Astrocyte (in vitro differentiated cells and primary cell): ENCODE results near the gene FBXL7. TPM values are rescaled to one million over a fixed set of nuclear protein-coding genes. Genes with fewer than 3 reads are reported as not detected.

Experiments used
- DNase-seq: peaks from one replicate; pipeline ENCODE4 v3.0.0-alpha.2; 2010; ENCODE audit warnings: low read depth
- FAIRE-seq: peaks from 2 replicates; lab custom pipeline; 2011; peaks lifted over from hg19 to GRCh38; lab: Jason Lieb, UNC
- H2AFZ ChIP-seq: 2 replicates; pipeline ENCODE4 v1.6.0; 2012; ENCODE audit warnings: low read depth, low read length, inconsistent platforms
- H3K27ac ChIP-seq: 2 replicates; pipeline ENCODE4 v1.5.1; 2011; ENCODE audit warnings: low read depth, low read length, inconsistent platforms
- H3K27me3 ChIP-seq: 2 replicates; pipeline ENCODE4 v1.6.0; 2011; ENCODE audit warnings: low read length, inconsistent platforms; ENCODE audit not compliant: insufficient read depth
- H3K36me3 ChIP-seq: 2 replicates; pipeline ENCODE4 v1.5.1; 2011; ENCODE audit warnings: low read length, inconsistent platforms; ENCODE audit not compliant: insufficient read depth
- H3K4me1 ChIP-seq: 2 replicates; pipeline ENCODE4 v1.5.1; 2011; ENCODE audit warnings: low read length, inconsistent platforms; ENCODE audit not compliant: insufficient read depth
- H3K4me2 ChIP-seq: 2 replicates; pipeline ENCODE4 v1.6.0; 2012; ENCODE audit warnings: low read length, inconsistent platforms
- H3K4me3 ChIP-seq: 2 replicates; pipeline ENCODE4 v1.5.1; 2011; ENCODE audit warnings: low read depth, mild to moderate bottlenecking, low read length, inconsistent platforms; ENCODE audit not compliant: insufficient read depth
- H3K79me2 ChIP-seq: 2 replicates; pipeline ENCODE4 v1.6.0; 2012; ENCODE audit warnings: mild to moderate bottlenecking, low read length, inconsistent platforms; ENCODE audit not compliant: insufficient read depth
- H3K9ac ChIP-seq: 2 replicates; pipeline ENCODE4 v1.6.0; 2012; ENCODE audit warnings: mild to moderate bottlenecking, low read length, inconsistent platforms
- H3K9me3 ChIP-seq: 2 replicates; pipeline ENCODE4 v1.5.1; 2012; ENCODE audit warnings: low read depth, mild to moderate bottlenecking, low read length, inconsistent platforms; ENCODE audit not compliant: insufficient read depth
- H4K20me1 ChIP-seq: 2 replicates; pipeline ENCODE4 v1.6.0; 2012; ENCODE audit warnings: low read length, inconsistent platforms; ENCODE audit not compliant: insufficient read depth
- H3K27ac Mint-ChIP-seq: one replicate; pipeline ENCODE4 v1.8.0; 2021; ENCODE audit warnings: mild to moderate bottlenecking, mixed read lengths; ENCODE audit not compliant: unreplicated experiment
- H3K27me3 Mint-ChIP-seq: one replicate; pipeline ENCODE4 v1.8.0; 2021; ENCODE audit warnings: low read depth, mixed read lengths; ENCODE audit not compliant: unreplicated experiment
- H3K36me3 Mint-ChIP-seq: one replicate; pipeline ENCODE4 v1.8.0; 2021; ENCODE audit warnings: low read depth, mixed read lengths; ENCODE audit not compliant: unreplicated experiment
- H3K4me1 Mint-ChIP-seq: one replicate; pipeline ENCODE4 v1.8.0; 2021; ENCODE audit warnings: low read depth, mixed read lengths; ENCODE audit not compliant: unreplicated experiment
- H3K4me3 Mint-ChIP-seq: one replicate; pipeline ENCODE4 v1.8.0; 2021; ENCODE audit warnings: mild to moderate bottlenecking, moderate library complexity, mixed read lengths; ENCODE audit not compliant: unreplicated experiment
- H3K9me3 Mint-ChIP-seq: one replicate; pipeline ENCODE4 v1.8.0; 2021; ENCODE audit warnings: mild to moderate bottlenecking, mixed read lengths; ENCODE audit not compliant: unreplicated experiment
- CTCF ChIP-seq: IDR thresholded peaks from 2 replicates; pipeline ENCODE4 v1.5.1; 2011; ENCODE audit warnings: low read depth, mild to moderate bottlenecking, inconsistent platforms, low read length, moderate library complexity; ENCODE audit not compliant: insufficient read depth
- EZH2 ChIP-seq: IDR thresholded peaks from 2 replicates; pipeline ENCODE4 v1.6.1; 2012; ENCODE audit warnings: mild to moderate bottlenecking, low read length, inconsistent platforms; ENCODE audit not compliant: insufficient read depth
- total RNA-seq: library from RNA; stranded (reverse); gene quantifications from 2 replicates; pipeline ENCODE4 v1.2.1, GENCODE V29; 2021

The FBXL7 gene
- total RNA-seq, 1 donor from 2014 or later: 21.0 TPM

DNA sequence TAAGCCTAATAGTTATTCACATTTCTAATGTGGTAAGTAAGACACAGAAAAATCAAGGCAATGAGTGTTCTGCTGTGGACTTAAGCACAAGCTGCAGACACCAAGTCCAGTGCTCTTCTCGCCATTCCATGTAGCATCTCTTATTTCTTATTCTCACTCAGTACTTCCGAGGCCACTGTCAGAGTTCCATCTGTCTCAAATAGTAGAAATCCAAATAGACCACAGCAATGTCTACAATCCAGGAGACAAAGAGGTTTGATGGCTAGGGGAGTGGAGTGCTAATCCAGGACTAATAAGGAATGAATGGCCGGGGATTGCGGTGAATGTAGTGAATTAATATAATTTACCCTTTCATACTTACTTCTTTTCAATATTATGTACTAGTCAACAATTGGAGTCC lies 147.3 kb downstream of the FBXL7 start:
- Histone ChIP-seq H4K20me1 (peaks cover 35% of the 10 kb centered on the region), H3K27me3 (no peaks in the 10 kb centered on the region), H3K9me3 (no peaks in the 10 kb centered on the region), H3K4me3 (no peak overlapping the region), H3K4me2 (no peak overlapping the region), H2AFZ (no peak overlapping the region), H3K79me2 (peaks cover 10% of the 10 kb centered on the region), H3K4me1 (peaks cover 12% of the 10 kb centered on the region), H3K27ac (no peak overlapping the region), H3K36me3 (no peaks in the 10 kb centered on the region), H3K9ac (no peak overlapping the region)
- DNase-seq (no peak), FAIRE-seq (no peak)
- TF ChIP-seq EZH2 (no peak), CTCF (no peak)
- Mint-ChIP-seq H3K9me3 (peaks cover 8% of the 10 kb centered on the region), H3K4me1 (peaks cover 35% of the 10 kb centered on the region), H3K4me3 (no peak overlapping the region), H3K27ac (no peak overlapping the region), H3K36me3 (peaks cover 9% of the 10 kb centered on the region), H3K27me3 (no peaks in the 10 kb centered on the region)

GRCh38 chr5:15650266-15650665 lies 150.3 kb downstream of the FBXL7 start:
- DNase-seq (no peak), FAIRE-seq (no peak)
- Histone ChIP-seq H3K27ac (no peak overlapping the region), H4K20me1 (peaks cover 20% of the 10 kb centered on the region), H3K9me3 (no peaks in the 10 kb centered on the region), H2AFZ (no peak overlapping the region), H3K36me3 (no peaks in the 10 kb centered on the region), H3K79me2 (no peaks in the 10 kb centered on the region), H3K27me3 (no peaks in the 10 kb centered on the region), H3K4me1 (peaks cover 5% of the 10 kb centered on the region), H3K9ac (no peak overlapping the region), H3K4me3 (no peak overlapping the region), H3K4me2 (no peak overlapping the region)
- H3K4me1 Mint-ChIP-seq: peaks cover 27% of the 10 kb centered on the region
- H3K4me3 Mint-ChIP-seq: no peak overlapping the region
- TF ChIP-seq CTCF (no peak), EZH2 (no peak)
- no peak overlapping the region for H3K27ac Mint-ChIP-seq
- peaks cover 9% of the 10 kb centered on the region for H3K36me3 Mint-ChIP-seq
- H3K9me3 Mint-ChIP-seq: peaks cover 8% of the 10 kb centered on the region
- no peaks in the 10 kb centered on the region for H3K27me3 Mint-ChIP-seq

DNA sequence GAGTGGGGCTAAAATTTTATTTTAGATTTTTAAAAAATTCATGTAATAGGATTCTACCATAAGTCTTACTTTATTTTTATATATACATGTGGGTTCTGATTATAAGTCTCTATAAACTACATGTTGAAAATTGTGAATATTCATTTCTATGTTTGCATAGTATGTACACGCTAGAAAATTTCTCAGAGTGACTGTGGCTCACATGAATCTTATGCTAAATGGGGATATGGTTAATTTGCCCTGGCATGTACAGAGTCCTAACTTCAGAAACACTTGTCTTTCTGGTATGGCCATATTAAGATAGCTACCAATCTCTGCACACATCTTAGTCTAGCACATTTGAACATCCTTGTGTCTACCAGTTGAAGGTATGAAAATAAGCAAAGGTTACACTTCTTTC lies 154.8 kb downstream of the FBXL7 start:
- DNase-seq (no peak), FAIRE-seq (no peak)
- no peak overlapping the region for H3K27ac Mint-ChIP-seq

More for the DNA sequence above, 154.8 kb downstream of the FBXL7 start:
- H3K4me3 Mint-ChIP-seq: no peak overlapping the region
- H3K9ac ChIP-seq: no peak overlapping the region
- H3K4me1 ChIP-seq: no peaks in the 10 kb centered on the region
- peaks cover 9% of the 10 kb centered on the region for H3K36me3 Mint-ChIP-seq
- H4K20me1 ChIP-seq: peaks cover 14% of the 10 kb centered on the region
- peaks cover 7% of the 10 kb centered on the region for H3K4me1 Mint-ChIP-seq
- TF ChIP-seq EZH2: no peak
- no peak for TF ChIP-seq CTCF
- H3K27me3 Mint-ChIP-seq: no peaks in the 10 kb centered on the region
- peaks cover under 1% of the 10 kb centered on the region for H3K79me2 ChIP-seq
- H3K9me3 ChIP-seq: no peaks in the 10 kb centered on the region
- no peak overlapping the region for H3K4me2 ChIP-seq
- H3K36me3 ChIP-seq: no peaks in the 10 kb centered on the region
- H2AFZ ChIP-seq: no peak overlapping the region
- H3K27ac ChIP-seq: no peak overlapping the region
- H3K9me3 Mint-ChIP-seq: peaks cover 8% of the 10 kb centered on the region
- H3K4me3 ChIP-seq: no peak overlapping the region
- H3K27me3 ChIP-seq: no peaks in the 10 kb centered on the region
